ENCODE measurements around the gene PAQR5. TPM values are rescaled to one million over a fixed set of nuclear protein-coding genes. Genes with fewer than 3 reads are reported as not detected.

Gene PAQR5, protein sequence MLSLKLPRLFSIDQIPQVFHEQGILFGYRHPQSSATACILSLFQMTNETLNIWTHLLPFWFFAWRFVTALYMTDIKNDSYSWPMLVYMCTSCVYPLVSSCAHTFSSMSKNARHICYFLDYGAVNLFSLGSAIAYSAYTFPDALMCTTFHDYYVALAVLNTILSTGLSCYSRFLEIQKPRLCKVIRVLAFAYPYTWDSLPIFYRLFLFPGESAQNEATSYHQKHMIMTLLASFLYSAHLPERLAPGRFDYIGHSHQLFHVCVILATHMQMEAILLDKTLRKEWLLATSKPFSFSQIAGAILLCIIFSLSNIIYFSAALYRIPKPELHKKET
- total RNA-seq: 0.31 TPM

DNA sequence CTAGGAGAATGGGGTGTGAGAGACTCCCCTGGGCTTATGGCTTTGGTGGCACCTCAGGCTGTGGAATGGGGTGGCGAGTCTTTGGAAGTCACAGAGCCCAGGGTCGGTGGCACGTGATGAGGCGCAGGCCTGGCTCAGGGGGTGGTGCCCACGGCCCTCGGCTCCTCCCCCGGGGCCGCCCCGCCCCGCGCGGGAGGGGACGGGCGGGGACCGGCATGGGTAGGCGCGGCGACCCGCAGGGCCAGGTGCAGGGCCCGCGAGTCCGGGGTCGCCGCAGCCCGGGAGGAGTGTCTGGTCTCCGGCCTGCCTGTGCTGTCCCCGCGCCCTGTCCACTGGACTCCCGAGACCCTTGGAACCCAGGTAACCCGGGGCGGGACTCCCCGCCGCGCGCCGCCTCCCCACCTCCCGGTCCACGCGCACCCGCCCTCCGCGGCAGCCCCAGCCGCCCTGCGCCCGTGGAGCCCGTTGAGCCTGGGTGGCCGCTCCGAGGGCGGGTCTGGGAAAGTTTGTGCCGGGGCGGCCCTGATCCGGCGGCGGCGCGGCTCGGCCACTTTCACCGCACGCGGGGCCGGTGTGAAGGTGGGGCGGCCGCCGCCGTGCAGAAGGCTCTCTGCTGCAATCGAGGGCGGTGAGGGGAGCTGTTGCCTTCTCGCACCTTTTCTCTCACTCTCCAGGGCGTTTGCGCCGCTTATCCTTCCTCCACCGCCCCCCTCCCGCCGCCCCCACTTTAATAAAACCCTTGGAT is at the start of gene PAQR5:
Gene PAQR5 (plus strand): TSS at position 216 of the 745 bp plus-strand sequence. CDS start 61,169 bp downstream, outside the sequence.

DNA sequence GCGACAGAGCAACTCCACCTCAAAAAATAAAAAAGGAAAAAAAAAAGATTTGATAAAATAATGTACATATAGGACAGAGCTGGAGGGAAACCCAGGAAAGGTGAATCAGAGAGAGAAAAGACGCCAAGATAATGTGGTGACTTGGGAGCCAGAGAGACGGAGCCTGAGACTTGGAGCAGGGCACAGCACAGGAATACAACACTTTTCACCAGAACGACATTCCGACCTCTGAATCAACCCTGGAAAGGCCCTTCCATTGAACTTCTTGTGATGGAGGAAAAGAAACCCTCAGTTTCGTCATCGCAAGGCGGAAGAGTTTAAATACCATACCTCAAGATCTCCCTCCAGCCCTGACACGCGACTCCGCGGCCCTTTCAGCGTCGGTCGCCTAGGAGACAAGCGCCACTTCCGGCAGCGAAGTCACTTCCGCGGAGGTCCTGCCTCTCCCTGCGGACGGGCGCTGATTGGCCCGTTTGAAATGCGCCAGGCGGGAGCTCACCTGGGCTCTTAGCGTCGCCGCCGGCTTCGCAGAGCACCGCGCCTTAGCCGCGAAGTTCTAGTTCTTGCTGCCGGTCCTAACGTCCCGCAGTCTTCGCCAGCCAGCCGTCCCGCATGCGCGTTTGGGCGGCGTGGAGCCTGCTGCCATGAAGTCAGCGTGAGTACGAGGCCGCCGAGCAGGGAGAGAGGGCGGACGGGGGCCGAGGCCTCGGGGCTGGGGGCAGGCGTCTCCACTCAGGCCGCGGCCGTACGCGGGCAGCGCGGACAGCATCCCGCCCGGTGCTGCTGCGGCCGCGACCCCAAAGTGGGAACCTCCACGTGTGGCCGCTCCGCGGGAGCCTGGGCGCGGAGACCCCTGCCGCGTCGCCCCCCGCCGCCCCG is 115.3 kb downstream of the PAQR5 start, which contains the start of gene KIF23:
Gene KIF23 (plus strand): TSS at position 528 of the 879 bp plus-strand sequence. CDS start 117 bp downstream, at position 645.

GRCh38 chr15:69452692-69453521 is 154.2 kb downstream of the PAQR5 start, which contains the start of gene RPLP1:
Gene RPLP1, plus strand, starts transcription at chr15:69452818. Its CDS starts 131 bp downstream, at chr15:69452949.

Other genes with a start within 250 kb of the PAQR5 start
- gene GLCE, start 138.3 kb upstream of the PAQR5 start, total RNA-seq: 90.1 TPM
- 10.0 TPM for gene KIF23, start 115.4 kb downstream of the PAQR5 start, total RNA-seq
- gene RPLP1, start 153.9 kb downstream of the PAQR5 start, total RNA-seq: 56.0 TPM

Measured in parietal lobe (tissue), 1 donor.